Activated CD8-positive, alpha-beta memory T cell treated with anti-CD3 and anti-CD28 coated beads, Interleukin-2, amount 50 U/mL, for 48 hours (primary cell): ENCODE data around the gene CCR5.
A peak's percentile ranks its signal among the peaks of the same experiment; 100 is the strongest.

Source experiments
- DNase-seq: peaks from one replicate; pipeline ENCODE4 v3.0.0-alpha.2; 2020

CCR5 gene

DNA sequence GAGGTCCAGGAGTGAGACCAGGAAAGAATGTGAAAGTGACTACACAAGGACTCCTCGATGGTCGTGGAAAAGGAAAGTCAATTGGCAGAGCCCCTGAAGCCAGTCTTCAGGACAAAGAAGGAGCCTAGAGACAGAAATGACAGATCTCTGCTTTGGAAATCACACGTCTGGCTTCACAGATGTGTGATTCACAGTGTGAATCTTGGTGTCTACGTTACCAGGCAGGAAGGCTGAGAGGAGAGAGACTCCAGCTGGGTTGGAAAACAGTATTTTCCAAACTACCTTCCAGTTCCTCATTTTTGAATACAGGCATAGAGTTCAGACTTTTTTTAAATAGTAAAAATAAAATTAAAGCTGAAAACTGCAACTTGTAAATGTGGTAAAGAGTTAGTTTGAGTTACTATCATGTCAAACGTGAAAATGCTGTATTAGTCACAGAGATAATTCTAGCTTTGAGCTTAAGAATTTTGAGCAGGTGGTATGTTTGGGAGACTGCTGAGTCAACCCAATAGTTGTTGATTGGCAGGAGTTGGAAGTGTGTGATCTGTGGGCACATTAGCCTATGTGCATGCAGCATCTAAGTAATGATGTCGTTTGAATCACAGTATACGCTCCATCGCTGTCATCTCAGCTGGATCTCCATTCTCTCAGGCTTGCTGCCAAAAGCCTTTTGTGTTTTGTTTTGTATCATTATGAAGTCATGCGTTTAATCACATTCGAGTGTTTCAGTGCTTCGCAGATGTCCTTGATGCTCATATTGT lies 10.8 kb upstream of the CCR5 start:
- no peak for DNase-seq

DNA sequence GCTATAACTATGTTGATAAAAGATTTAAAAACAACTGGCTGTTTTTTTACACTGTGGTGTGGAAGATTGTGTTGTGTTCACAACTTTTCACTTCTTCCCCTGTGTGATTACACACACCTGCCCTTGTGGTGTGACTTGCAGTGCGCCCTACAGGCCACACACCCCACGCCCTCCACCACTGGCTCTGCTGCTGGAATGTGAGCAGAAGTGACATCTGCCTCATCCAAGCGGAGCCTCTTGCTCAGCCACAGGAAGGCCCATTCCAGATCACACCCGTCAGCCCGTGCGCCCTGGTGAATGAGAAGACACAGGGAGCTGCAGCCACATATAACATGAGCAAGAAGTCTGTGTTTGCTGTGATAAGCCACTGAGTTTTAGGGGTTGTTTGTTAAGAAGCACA lies 9.8 kb upstream of the CCR5 start:
- DNase-seq = no peak

DNA sequence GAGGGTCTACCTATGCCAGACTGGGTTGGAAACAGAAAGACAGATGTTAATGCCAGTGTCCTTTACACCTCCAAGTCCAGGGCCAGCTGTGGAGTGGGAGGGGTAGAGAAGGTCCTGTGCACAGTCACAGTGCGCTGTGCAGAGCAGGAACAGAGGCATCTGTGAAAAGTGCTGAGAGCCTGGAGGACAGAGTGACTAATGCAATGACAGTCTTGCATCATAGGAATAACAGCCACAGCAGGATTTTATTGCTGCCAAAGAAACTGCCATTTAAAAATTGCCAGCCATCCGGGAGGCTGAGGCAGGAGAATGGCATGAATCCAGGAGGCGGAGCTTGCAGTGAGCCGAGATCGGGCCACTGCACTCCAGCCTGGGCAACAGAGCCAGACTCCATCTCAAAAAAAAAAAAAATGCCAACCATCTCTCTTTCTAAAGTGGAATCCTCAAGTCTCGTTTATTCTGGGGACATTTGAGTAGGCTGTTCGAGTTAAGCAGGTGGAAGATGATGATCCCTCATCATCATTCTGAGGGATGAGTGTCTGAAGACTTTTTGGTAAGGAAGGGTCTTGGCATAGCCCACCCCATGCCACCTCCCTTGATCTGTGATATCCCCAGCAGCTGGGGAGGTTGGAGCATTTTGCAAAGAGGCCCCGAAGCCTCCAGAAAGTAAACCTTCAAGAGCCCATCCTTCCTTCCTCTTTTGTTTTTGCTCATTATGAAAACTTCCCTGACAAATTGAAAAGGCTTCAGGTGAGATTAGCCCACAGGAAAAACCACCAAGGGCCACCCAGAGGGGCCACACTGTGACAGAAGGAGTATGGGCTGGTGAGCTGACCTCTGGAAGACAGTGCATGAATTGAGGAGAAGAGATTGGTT lies 9.1 kb upstream of the CCR5 start:
- no peak for DNase-seq

DNA sequence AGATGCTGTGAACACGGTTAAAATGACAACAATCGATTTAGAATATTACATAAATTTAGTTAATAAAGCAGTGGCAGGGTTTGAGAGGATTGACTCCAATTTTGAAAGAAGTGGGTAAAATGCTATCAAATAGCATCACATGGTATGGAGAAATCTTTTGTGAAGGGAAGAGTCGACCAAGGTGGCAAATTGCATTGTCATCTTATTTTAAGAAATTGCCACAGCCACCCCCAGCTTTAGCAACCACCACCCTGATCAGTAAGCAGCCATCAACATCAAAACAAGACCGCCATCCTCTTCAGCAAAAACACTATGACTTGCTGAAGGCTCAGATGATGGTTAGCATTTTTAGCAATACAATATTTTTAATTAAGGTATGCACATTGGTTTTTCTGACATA lies 5.7 kb upstream of the CCR5 start:
- no peak for DNase-seq

DNA sequence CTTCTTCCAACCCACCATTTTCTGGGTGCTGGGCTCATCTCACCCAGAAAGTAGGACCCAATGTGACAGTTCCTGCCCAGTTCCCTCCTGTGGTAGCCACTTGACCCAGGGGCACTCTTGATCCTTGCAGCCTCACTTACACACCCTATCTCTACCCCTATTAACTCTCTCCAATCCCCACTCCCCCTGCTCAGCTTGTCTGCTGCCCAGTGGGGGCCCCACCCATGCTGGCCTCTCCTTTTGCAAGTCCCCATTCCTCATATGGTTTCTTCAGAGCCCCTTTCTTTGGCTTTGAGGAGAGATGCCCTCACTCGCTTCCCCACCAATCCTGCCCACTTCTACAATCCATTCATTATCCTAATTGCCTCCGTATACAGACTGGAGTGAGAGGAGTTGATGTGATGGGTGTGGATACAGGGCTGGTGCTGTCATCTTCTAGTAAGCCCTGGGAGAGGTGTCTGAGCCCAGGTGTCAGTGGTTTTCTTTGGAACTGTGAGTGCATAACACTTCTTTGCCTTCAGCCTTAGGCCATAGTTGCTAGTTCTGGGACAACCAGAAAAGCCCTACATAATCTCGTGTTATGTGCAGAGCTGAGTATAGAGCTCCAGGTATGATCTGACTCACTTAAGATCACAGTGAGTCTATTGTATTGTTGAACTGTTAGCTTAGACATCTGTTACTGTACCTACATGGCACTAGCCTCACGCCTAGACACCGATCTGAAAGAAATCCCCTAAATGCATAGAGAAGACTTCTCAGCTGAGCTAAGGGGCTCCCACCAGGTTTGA lies 4.8 kb upstream of the CCR5 start:
- DNase-seq = no peak

DNA sequence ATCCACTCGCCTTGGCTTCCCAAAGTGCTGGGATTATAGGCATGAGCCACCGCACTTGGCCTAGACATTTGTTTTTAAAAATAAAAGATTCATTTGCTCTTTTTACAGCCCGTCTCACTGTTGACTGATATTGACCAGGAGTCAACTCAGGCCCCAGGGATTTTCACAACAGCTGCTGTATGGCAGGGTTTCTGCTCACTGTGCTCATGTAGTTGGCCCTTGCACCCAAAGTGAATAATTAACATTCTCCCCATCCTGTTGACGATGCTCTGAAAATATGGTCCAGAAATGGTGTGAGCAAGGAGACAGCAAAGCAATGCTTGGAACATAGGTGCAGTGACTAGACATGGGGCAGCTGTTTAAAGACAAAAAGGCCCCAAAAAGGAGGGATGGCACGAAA lies 2.9 kb upstream of the CCR5 start:
- DNase-seq = no peak

DNA sequence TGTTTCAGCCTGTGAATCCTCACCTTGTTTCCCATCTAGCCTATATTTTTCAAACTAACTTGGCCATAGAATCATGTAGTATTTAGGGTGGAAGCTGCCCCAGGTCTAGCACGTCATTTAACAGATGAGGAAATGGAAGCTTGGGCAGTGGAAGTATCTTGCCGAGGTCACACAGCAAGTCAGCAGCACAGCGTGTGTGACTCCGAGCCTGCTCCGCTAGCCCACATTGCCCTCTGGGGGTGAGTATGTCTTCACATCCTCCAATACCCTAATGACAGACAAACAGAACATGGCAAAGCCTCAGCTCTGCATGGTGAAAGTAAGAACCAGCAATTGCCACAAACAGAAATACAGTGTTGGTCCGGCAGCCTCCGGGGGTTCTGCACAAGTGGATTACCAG lies 2.2 kb upstream of the CCR5 start:
- DNase-seq = no peak

DNA sequence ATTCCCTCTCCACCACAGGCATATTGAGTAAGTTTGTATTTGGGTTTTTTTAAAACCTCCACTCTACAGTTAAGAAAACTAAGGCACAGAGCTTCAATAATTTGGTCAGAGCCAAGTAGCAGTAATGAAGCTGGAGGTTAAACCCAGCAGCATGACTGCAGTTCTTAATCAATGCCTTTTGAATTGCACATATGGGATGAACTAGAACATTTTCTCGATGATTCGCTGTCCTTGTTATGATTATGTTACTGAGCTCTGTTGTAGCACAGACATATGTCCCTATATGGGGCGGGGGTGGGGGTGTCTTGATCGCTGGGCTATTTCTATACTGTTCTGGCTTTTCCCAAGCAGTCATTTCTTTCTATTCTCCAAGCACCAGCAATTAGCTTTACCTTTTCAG lies 1.6 kb upstream of the CCR5 start:
- DNase-seq = no peak

DNA sequence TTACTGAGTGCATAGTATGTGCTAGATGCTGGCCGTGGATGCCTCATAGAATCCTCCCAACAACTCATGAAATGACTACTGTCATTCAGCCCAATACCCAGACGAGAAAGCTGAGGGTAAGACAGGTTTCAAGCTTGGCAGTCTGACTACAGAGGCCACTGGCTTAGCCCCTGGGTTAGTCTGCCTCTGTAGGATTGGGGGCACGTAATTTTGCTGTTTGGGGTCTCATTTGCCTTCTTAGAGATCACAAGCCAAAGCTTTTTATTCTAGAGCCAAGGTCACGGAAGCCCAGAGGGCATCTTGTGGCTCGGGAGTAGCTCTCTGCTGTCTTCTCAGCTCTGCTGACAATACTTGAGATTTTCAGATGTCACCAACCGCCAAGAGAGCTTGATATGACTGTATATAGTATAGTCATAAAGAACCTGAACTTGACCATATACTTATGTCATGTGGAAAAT lies 1.0 kb upstream of the CCR5 start:
- DNase-seq = peak; percentile 75

DNA sequence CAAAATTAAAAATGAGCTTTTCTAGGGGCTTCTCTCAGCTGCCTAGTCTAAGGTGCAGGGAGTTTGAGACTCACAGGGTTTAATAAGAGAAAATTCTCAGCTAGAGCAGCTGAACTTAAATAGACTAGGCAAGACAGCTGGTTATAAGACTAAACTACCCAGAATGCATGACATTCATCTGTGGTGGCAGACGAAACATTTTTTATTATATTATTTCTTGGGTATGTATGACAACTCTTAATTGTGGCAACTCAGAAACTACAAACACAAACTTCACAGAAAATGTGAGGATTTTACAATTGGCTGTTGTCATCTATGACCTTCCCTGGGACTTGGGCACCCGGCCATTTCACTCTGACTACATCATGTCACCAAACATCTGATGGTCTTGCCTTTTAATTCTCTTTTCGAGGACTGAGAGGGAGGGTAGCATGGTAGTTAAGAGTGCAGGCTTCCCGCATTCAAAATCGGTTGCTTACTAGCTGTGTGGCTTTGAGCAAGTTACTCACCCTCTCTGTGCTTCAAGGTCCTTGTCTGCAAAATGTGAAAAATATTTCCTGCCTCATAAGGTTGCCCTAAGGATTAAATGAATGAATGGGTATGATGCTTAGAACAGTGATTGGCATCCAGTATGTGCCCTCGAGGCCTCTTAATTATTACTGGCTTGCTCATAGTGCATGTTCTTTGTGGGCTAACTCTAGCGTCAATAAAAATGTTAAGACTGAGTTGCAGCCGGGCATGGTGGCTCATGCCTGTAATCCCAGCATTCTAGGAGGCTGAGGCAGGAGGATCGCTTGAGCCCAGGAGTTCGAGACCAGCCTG lies 984 bp downstream of the CCR5 start:
- DNase-seq = no peak

DNA sequence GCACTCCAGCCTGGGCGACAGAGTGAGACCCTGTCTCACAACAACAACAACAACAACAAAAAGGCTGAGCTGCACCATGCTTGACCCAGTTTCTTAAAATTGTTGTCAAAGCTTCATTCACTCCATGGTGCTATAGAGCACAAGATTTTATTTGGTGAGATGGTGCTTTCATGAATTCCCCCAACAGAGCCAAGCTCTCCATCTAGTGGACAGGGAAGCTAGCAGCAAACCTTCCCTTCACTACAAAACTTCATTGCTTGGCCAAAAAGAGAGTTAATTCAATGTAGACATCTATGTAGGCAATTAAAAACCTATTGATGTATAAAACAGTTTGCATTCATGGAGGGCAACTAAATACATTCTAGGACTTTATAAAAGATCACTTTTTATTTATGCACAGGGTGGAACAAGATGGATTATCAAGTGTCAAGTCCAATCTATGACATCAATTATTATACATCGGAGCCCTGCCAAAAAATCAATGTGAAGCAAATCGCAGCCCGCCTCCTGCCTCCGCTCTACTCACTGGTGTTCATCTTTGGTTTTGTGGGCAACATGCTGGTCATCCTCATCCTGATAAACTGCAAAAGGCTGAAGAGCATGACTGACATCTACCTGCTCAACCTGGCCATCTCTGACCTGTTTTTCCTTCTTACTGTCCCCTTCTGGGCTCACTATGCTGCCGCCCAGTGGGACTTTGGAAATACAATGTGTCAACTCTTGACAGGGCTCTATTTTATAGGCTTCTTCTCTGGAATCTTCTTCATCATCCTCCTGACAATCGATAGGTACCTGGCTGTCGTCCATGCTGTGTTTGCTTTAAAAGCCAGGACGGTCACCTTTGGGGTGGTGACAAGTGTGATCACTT lies 2.0 kb downstream of the CCR5 start:
- DNase-seq = no peak

DNA sequence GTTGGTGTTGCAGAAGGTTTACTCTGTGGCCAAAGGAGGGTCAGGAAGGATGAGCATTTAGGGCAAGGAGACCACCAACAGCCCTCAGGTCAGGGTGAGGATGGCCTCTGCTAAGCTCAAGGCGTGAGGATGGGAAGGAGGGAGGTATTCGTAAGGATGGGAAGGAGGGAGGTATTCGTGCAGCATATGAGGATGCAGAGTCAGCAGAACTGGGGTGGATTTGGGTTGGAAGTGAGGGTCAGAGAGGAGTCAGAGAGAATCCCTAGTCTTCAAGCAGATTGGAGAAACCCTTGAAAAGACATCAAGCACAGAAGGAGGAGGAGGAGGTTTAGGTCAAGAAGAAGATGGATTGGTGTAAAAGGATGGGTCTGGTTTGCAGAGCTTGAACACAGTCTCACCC lies 4.0 kb downstream of the CCR5 start:
- DNase-seq = no peak

DNA sequence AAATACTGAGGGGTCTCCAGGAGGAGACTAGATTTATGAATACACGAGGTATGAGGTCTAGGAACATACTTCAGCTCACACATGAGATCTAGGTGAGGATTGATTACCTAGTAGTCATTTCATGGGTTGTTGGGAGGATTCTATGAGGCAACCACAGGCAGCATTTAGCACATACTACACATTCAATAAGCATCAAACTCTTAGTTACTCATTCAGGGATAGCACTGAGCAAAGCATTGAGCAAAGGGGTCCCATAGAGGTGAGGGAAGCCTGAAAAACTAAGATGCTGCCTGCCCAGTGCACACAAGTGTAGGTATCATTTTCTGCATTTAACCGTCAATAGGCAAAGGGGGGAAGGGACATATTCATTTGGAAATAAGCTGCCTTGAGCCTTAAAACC lies 4.5 kb downstream of the CCR5 start:
- no peak for DNase-seq

DNA sequence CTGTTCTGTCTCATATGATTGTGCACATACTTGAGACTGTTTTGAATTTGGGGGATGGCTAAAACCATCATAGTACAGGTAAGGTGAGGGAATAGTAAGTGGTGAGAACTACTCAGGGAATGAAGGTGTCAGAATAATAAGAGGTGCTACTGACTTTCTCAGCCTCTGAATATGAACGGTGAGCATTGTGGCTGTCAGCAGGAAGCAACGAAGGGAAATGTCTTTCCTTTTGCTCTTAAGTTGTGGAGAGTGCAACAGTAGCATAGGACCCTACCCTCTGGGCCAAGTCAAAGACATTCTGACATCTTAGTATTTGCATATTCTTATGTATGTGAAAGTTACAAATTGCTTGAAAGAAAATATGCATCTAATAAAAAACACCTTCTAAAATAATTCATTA lies 5.1 kb downstream of the CCR5 start:
- DNase-seq = no peak

DNA sequence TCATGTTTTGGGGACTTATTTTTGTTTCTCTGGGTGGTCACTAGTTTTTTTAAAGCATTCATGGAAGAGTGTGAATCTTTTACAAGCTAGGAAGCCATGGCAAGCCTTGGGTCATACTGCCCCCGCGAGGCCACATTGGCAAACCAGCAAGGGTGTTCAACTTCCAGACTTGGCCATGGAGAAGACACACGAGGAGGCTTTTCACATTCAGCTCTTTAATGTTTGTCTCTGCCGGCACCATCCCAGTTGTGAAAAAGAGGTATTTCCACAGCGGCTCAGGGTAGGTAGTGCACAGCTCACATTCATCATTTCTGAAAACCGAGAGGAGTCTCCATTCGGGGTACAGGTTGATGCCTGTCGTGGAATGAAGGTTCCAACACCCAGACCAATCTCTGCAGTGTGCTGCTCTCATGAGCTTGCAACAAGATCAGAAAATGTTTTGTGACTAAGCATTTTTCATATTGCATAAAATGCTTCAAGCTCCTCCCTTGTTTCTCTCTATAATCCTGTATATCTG lies 7.7 kb downstream of the CCR5 start:
- peak; percentile 81 for DNase-seq

DNA sequence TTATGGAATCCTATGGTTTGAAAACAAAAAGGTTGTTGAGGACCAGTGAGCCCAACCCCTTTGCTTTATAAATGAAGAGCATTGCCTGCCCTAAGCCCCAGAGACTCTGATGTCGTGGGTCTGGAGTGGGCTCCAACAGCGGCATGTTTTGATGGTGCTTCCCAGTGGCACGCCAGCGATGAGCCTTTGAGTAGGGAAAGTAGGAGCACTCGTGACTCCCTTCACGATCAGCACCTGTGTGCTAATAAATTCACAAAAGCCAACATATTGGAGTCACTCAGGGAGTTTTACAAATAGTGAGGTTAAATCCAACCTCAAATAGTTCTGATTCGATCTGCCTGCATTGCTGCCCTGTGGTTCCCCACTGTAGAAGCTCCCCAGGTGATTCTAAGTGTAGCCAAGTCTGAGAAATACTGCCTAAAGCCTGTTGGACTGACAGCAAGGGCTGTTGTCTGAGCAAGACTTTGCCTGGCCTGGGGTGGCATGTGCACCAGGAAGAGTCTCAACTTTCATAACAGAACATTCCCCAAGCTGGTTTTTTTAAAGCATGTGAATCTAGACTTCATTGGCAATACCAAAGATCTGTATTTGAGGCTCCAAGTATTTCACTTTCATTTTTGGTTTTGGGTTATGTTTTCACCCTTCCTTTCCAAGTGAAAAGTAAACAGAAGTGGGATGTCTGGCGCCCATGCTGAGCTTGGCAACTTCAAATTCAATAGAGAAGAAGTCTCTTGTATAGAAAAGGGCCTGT lies 9.9 kb downstream of the CCR5 start:
- no peak for DNase-seq

DNA sequence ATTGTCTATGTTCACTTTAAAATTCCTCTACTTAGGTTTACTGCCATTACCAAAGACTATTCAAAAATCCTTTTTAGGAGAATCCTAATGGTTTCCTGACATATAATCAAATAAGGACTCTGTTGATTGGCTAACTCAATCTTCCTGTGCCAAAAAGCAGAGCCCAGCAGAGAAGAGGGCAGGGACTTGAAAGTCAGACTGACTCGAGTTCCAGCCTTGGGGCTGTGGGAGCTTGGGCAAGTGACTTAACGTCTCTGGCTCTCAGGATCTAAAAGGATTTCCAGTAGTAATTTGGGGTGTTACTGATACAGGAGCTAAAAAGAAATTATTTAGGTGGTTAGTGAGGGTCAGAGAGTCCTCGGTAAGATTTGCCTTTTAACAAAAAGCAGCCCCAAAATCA lies 10.9 kb downstream of the CCR5 start:
- DNase-seq = no peak

DNA sequence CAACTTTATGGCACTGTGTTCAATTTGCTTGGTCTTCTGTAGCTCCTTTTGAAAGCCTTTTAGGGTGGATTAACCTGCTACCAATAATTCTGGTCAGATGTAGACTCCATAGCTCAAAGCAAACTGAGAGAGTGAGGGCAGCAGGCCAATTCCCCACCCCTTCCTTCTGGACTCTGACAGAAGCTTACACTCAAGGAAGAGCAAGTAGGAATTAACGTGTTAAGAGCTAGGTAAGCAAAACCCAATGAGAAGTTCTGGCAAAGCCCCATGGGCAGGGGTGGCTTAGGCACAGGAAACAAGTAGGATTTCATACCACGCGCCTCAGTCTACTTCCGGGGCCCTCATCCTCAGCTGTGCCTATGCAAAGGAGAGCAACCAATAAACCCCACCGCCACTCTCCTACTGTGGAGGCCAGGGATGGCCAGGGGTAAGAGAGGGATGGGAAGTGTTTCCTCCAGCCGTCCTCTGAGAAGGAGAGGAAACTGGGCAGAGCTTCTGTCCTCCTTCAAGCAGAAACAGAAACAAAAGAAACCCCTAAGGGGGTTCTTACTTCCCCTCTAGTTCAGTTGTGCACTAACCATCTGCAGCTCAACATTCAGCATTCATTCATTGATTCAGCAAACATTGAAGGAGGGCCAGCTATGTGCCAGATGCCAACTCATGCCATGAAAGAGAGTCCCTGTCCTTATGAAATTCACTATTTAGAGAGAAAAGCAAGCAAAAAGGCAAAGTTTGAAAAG lies 12.6 kb downstream of the CCR5 start:
- DNase-seq = no peak

DNA sequence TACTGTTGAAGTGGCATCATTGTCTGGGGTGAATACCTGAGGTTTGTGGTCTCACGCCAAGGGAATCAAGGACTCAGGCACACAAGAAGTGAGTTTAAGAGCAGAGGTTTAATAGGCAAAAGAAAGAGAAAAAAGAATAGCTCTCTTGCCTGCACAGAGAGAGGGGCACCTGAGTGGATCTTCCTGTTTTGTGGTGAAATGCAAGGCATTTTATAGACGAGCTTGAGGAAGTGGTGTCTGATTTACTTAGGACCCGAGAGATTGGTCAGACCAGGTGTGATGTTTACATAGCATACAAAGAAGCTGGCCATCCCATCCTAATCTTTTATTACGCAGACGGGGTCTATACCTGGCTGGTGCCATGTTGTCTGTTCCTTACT lies 13.2 kb downstream of the CCR5 start:
- DNase-seq = no peak

DNA sequence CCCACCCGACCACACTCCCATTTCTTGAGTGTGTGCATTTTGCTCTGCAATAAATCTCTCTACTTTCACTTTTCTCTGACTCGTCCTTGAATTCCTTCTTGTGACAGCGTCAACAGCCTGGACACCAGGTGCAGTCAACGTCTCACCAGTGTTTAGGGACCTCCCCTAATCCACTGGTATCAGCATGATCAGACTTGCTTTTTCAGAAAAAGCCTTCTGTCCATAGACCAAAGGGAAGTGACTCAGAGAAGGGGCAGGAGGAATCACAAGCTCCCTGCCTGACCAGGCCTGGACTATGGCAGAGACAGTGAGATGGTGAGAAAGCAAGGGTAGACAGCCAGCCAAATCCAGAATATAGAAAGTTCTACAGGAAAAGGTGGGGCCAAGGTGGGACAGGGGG lies 15.5 kb downstream of the CCR5 start:
- DNase-seq = no peak
